GM23338 (cell line): ENCODE data around the gene CLCN1. TPM values are rescaled to one million over a fixed set of nuclear protein-coding genes. Genes with fewer than 3 reads are reported as not detected.
A peak's percentile ranks its signal among the peaks of the same experiment; 100 is the strongest.

ENCODE experiments used
- ATAC-seq: fragments of 200-7000 bp; cut with Tn5 transposase; 3 replicates; pipeline ENCODE4 v1.9.1; 2020
- DNase-seq: peaks from one replicate; pipeline ENCODE4 v3.0.0-alpha.2; 2015; ENCODE audit warnings: low spot score
- H2AFZ ChIP-seq: fragments of 200-600 bp; sonication (generic); 2 replicates; pipeline ENCODE4 v1.8.0; 2016; ENCODE audit warnings: antibody characterized with exemption, mild to moderate bottlenecking, moderate library complexity
- H3F3A ChIP-seq: fragments of 200-600 bp; sonication (generic); replicated peaks from 2 replicates; pipeline ENCODE4 v1.8.0; 2017; ENCODE audit warnings: antibody characterized with exemption, mixed run types, low read depth
- H3K27ac ChIP-seq: fragments of 200-600 bp; sonication (generic); 2 replicates; pipeline ENCODE4 v1.6.1; 2016; ENCODE audit warnings: low read depth
- H3K27me3 ChIP-seq: fragments of 200-600 bp; sonication (generic); 2 replicates; pipeline ENCODE4 v1.8.0; 2016; ENCODE audit warnings: mild to moderate bottlenecking, mixed run types, moderate library complexity; ENCODE audit not compliant: insufficient read depth
- H3K36me3 ChIP-seq: fragments of 200-600 bp; sonication (generic); 2 replicates; pipeline ENCODE4 v1.8.0; 2016; ENCODE audit warnings: mild to moderate bottlenecking; ENCODE audit not compliant: insufficient read depth
- H3K4me1 ChIP-seq: fragments of 200-600 bp; sonication (generic); 2 replicates; pipeline ENCODE4 v1.8.0; 2016; ENCODE audit warnings: mild to moderate bottlenecking, moderate library complexity; ENCODE audit not compliant: insufficient read depth
- H3K4me2 ChIP-seq: fragments of 200-600 bp; sonication (generic); 2 replicates; pipeline ENCODE4 v1.7.1; 2017; ENCODE audit warnings: mixed run types
- H3K4me3 ChIP-seq: fragments of 200-600 bp; sonication (generic); 2 replicates; pipeline ENCODE4 v1.6.1; 2016; ENCODE audit warnings: mixed run types
- H3K79me2 ChIP-seq: fragments of 200-600 bp; sonication (generic); replicated peaks from 2 replicates; pipeline ENCODE4 v1.8.0; 2017; ENCODE audit warnings: mild to moderate bottlenecking; ENCODE audit not compliant: insufficient read depth
- H3K9me2 ChIP-seq: fragments of 200-600 bp; sonication (generic); 2 replicates; pipeline ENCODE4 v1.8.0; 2017; ENCODE audit not compliant: insufficient read depth
- H4K20me1 ChIP-seq: fragments of 200-600 bp; sonication (generic); replicated peaks from 2 replicates; pipeline ENCODE4 v1.8.0; 2017; ENCODE audit warnings: mild to moderate bottlenecking; ENCODE audit not compliant: insufficient read depth
- H3K27ac Mint-ChIP-seq: 2 replicates; pipeline ENCODE4 v1.8.0; 2020; ENCODE audit warnings: inconsistent platforms, mild to moderate bottlenecking, moderate library complexity, mixed read lengths
- H3K27me3 Mint-ChIP-seq: 3 replicates; pipeline ENCODE4 v1.8.0; 2022; ENCODE audit warnings: low read depth, mild to moderate bottlenecking, moderate library complexity, mixed read lengths, inconsistent platforms; ENCODE audit not compliant: insufficient read depth, poor library complexity
- H3K36me3 Mint-ChIP-seq: 3 replicates; pipeline ENCODE4 v1.8.0; 2021; ENCODE audit warnings: low read depth, mild to moderate bottlenecking, inconsistent platforms, moderate library complexity, mixed read lengths
- H3K4me1 Mint-ChIP-seq: 3 replicates; pipeline ENCODE4 v1.8.0; 2020; ENCODE audit warnings: mild to moderate bottlenecking, inconsistent platforms, mixed read lengths
- H3K4me3 Mint-ChIP-seq: 3 replicates; pipeline ENCODE4 v1.8.0; 2021; ENCODE audit warnings: moderate library complexity, mild to moderate bottlenecking, inconsistent platforms, mixed read lengths
- H3K9me3 Mint-ChIP-seq: 3 replicates; pipeline ENCODE4 v1.8.0; 2020; ENCODE audit warnings: moderate library complexity, mild to moderate bottlenecking, inconsistent platforms, mixed read lengths
- CREB1 ChIP-seq: fragments of 250-450 bp; sonication (Bioruptor Pico); IDR thresholded peaks from 2 replicates; pipeline ENCODE4 v1.5.0; 2020; ENCODE audit warnings: low read depth, mild to moderate bottlenecking, moderate library complexity
- CTCF ChIP-seq, 2 experiments: fragments of 200-600 bp in 1 of 2; sonication (generic) in 1 of 2; conservative IDR thresholded peaks; 2 replicates each; pipeline versions ENCODE4 v1.5.1 to v1.6.1; 2016 to 2017; ENCODE audit warnings: antibody characterized with exemption in 2 of 2, low read depth in 2 of 2, mild to moderate bottlenecking in 2 of 2, moderate library complexity in 1 of 2
- EZH2 ChIP-seq: fragments of 200-600 bp; sonication (generic); IDR thresholded peaks from one replicate; pipeline ENCODE4 v1.8.0; 2017; ENCODE audit warnings: antibody characterized with exemption, mild to moderate bottlenecking, low read depth; ENCODE audit not compliant: unreplicated experiment
- EZH2phosphoT487 ChIP-seq: fragments of 200-600 bp; sonication (generic); IDR thresholded peaks from one replicate; pipeline ENCODE4 v1.8.1; 2018; ENCODE audit warnings: antibody characterized with exemption; ENCODE audit not compliant: unreplicated experiment
- JUNB ChIP-seq: IDR thresholded peaks from one replicate; pipeline ENCODE4 v1.6.1; 2016; ENCODE audit warnings: antibody characterized with exemption; ENCODE audit not compliant: unreplicated experiment
- NANOG ChIP-seq: IDR thresholded peaks from 2 replicates; pipeline ENCODE4 v1.6.1; 2016; ENCODE audit warnings: antibody characterized with exemption, borderline replicate concordance
- POLR2AphosphoS5 ChIP-seq: IDR thresholded peaks from 2 replicates; pipeline ENCODE4 v1.6.1; 2016; ENCODE audit warnings: antibody characterized with exemption, low read depth
- STAT1 ChIP-seq: IDR thresholded peaks from one replicate; pipeline ENCODE4 v1.6.1; 2016; ENCODE audit warnings: antibody characterized with exemption; ENCODE audit not compliant: unreplicated experiment
- ZNF114 ChIP-seq: fragments of 250-450 bp; sonication (Bioruptor Pico); IDR thresholded peaks from 2 replicates; pipeline ENCODE4 v1.5.0; 2020; ENCODE audit warnings: mild to moderate bottlenecking, moderate library complexity
- ZNF331 ChIP-seq: fragments of 250-450 bp; sonication (Bioruptor Pico); IDR thresholded peaks from 2 replicates; pipeline ENCODE4 v1.5.0; 2020; ENCODE audit warnings: low read depth, mild to moderate bottlenecking, moderate library complexity
- polyA plus RNA-seq: library from polyadenylated mRNA; unstranded; fragments of >200 nt; fragmentation: Nextera tagmentation; extraction: Ambion mirVana; gene quantifications from 2 replicates; pipeline ENCODE4 v1.2.1, GENCODE V29; 2016
- total RNA-seq: library from RNA; depleted of rRNA; stranded (reverse); fragments of >200 nt; shearing (Covaris generic); gene quantifications from 2 replicates; pipeline ENCODE4 v1.2.3, GENCODE V29; 2014
- TF ChIP-seq, protein P1 (sequence below): IDR thresholded peaks from one replicate; pipeline ENCODE4 v1.6.1; 2018; ENCODE audit warnings: antibody characterized with exemption; ENCODE audit not compliant: unreplicated experiment
- TF ChIP-seq, protein P2 (sequence below): IDR thresholded peaks from 2 replicates; pipeline ENCODE4 v1.6.1; 2016; ENCODE audit warnings: antibody characterized with exemption
- TF ChIP-seq, protein P3 (sequence below): fragments of 250-450 bp; sonication (Bioruptor Pico); IDR thresholded peaks from 2 replicates; pipeline ENCODE4 v1.5.0; 2020; ENCODE audit warnings: mild to moderate bottlenecking, moderate library complexity

CLCN1 gene
- total and polyA plus RNA-seq, 2 experiments from 2014 or later = 0.38 to 0.48 TPM

GRCh38 chr7:143384661-143385631 lies 69.0 kb downstream of the CLCN1 start:
- H3K4me2 ChIP-seq = 0 out of 2 replicates have a peak overlapping the region, but pooled peaks have one; percentile 29
- H3K4me3 Mint-ChIP-seq = no peak overlapping the region

More at GRCh38 chr7:143384661-143385631, 69.0 kb downstream of the CLCN1 start:
- Histone ChIP-seq H2AFZ (no peak overlapping the region), H3K4me1 (peaks cover 15% of the 10 kb centered on the region; the same call in 1 of the 2 replicates), H3K4me3 (no peak overlapping the region), H3K27ac (no peak overlapping the region), H3K79me2 (peaks cover 52% of the 10 kb centered on the region), H4K20me1 (peaks cover 38% of the 10 kb centered on the region), H3K9me2 (no peaks in the 10 kb centered on the region), H3K36me3 (peaks cover 13% of the 10 kb centered on the region), H3K27me3 (no peaks in the 10 kb centered on the region), H3F3A (peaks cover 37% of the 10 kb centered on the region)
- Mint-ChIP-seq H3K27me3 (peaks cover 15% of the 10 kb centered on the region), H3K9me3 (no peaks in the 10 kb centered on the region), H3K36me3 (peaks cover 19% of the 10 kb centered on the region), H3K27ac (no peak overlapping the region), H3K4me1 (peaks cover 16% of the 10 kb centered on the region; the same call in 2 of the 3 replicates)
- ATAC-seq (no peak), DNase-seq (no peak)
- no peak for TF ChIP-seq JUNB
- TF ChIP-seq EZH2 = no peak
- TF ChIP-seq, protein P1, sequence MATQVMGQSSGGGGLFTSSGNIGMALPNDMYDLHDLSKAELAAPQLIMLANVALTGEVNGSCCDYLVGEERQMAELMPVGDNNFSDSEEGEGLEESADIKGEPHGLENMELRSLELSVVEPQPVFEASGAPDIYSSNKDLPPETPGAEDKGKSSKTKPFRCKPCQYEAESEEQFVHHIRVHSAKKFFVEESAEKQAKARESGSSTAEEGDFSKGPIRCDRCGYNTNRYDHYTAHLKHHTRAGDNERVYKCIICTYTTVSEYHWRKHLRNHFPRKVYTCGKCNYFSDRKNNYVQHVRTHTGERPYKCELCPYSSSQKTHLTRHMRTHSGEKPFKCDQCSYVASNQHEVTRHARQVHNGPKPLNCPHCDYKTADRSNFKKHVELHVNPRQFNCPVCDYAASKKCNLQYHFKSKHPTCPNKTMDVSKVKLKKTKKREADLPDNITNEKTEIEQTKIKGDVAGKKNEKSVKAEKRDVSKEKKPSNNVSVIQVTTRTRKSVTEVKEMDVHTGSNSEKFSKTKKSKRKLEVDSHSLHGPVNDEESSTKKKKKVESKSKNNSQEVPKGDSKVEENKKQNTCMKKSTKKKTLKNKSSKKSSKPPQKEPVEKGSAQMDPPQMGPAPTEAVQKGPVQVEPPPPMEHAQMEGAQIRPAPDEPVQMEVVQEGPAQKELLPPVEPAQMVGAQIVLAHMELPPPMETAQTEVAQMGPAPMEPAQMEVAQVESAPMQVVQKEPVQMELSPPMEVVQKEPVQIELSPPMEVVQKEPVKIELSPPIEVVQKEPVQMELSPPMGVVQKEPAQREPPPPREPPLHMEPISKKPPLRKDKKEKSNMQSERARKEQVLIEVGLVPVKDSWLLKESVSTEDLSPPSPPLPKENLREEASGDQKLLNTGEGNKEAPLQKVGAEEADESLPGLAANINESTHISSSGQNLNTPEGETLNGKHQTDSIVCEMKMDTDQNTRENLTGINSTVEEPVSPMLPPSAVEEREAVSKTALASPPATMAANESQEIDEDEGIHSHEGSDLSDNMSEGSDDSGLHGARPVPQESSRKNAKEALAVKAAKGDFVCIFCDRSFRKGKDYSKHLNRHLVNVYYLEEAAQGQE = no peak
- TF ChIP-seq, protein P2, sequence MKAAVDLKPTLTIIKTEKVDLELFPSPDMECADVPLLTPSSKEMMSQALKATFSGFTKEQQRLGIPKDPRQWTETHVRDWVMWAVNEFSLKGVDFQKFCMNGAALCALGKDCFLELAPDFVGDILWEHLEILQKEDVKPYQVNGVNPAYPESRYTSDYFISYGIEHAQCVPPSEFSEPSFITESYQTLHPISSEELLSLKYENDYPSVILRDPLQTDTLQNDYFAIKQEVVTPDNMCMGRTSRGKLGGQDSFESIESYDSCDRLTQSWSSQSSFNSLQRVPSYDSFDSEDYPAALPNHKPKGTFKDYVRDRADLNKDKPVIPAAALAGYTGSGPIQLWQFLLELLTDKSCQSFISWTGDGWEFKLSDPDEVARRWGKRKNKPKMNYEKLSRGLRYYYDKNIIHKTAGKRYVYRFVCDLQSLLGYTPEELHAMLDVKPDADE = no peak
- TF ChIP-seq, protein P3, sequence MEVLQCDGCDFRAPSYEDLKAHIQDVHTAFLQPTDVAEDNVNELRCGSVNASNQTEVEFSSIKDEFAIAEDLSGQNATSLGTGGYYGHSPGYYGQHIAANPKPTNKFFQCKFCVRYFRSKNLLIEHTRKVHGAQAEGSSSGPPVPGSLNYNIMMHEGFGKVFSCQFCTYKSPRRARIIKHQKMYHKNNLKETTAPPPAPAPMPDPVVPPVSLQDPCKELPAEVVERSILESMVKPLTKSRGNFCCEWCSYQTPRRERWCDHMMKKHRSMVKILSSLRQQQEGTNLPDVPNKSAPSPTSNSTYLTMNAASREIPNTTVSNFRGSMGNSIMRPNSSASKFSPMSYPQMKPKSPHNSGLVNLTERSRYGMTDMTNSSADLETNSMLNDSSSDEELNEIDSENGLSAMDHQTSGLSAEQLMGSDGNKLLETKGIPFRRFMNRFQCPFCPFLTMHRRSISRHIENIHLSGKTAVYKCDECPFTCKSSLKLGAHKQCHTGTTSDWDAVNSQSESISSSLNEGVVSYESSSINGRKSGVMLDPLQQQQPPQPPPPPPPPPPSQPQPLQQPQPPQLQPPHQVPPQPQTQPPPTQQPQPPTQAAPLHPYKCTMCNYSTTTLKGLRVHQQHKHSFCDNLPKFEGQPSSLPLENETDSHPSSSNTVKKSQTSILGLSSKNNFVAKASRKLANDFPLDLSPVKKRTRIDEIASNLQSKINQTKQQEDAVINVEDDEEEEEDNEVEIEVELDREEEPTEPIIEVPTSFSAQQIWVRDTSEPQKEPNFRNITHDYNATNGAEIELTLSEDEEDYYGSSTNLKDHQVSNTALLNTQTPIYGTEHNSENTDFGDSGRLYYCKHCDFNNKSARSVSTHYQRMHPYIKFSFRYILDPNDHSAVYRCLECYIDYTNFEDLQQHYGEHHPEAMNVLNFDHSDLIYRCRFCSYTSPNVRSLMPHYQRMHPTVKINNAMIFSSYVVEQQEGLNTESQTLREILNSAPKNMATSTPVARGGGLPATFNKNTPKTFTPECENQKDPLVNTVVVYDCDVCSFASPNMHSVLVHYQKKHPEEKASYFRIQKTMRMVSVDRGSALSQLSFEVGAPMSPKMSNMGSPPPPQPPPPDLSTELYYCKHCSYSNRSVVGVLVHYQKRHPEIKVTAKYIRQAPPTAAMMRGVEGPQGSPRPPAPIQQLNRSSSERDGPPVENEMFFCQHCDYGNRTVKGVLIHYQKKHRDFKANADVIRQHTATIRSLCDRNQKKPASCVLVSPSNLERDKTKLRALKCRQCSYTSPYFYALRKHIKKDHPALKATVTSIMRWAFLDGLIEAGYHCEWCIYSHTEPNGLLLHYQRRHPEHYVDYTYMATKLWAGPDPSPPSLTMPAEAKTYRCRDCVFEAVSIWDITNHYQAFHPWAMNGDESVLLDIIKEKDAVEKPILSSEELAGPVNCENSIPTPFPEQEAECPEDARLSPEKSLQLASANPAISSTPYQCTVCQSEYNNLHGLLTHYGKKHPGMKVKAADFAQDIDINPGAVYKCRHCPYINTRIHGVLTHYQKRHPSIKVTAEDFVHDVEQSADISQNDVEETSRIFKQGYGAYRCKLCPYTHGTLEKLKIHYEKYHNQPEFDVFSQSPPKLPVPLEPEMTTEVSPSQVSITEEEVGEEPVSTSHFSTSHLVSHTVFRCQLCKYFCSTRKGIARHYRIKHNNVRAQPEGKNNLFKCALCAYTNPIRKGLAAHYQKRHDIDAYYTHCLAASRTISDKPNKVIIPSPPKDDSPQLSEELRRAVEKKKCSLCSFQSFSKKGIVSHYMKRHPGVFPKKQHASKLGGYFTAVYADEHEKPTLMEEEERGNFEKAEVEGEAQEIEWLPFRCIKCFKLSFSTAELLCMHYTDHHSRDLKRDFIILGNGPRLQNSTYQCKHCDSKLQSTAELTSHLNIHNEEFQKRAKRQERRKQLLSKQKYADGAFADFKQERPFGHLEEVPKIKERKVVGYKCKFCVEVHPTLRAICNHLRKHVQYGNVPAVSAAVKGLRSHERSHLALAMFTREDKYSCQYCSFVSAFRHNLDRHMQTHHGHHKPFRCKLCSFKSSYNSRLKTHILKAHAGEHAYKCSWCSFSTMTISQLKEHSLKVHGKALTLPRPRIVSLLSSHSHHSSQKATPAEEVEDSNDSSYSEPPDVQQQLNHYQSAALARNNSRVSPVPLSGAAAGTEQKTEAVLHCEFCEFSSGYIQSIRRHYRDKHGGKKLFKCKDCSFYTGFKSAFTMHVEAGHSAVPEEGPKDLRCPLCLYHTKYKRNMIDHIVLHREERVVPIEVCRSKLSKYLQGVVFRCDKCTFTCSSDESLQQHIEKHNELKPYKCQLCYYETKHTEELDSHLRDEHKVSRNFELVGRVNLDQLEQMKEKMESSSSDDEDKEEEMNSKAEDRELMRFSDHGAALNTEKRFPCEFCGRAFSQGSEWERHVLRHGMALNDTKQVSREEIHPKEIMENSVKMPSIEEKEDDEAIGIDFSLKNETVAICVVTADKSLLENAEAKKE = no peak
- no peak for TF ChIP-seq STAT1
- no peak for TF ChIP-seq ZNF331 (CRISPR knock-in tag)
- TF ChIP-seq POLR2AphosphoS5 = no peak
- no peak for TF ChIP-seq NANOG
- TF ChIP-seq EZH2phosphoT487 = no peak
- no peak for TF ChIP-seq ZNF114
- TF ChIP-seq CTCF (conservative IDR thresholded peaks at IDR 0.05; ENCODE audit: low read depth in 2 of 2) = no peak
- TF ChIP-seq CREB1 (CRISPR knock-in tag) = no peak
